GM20000 (cell line): ENCODE measurements around the gene PNO1.

Source experiments
- DNase-seq: peaks from one replicate; pipeline ENCODE4 v3.0.0; 2012; ENCODE audit warnings: low spot score
- CTCF ChIP-seq: IDR thresholded peaks from 2 replicates; pipeline ENCODE4 v1.5.1; 2012; ENCODE audit warnings: mild to moderate bottlenecking, control low read depth; ENCODE audit errors: extremely low read depth, missing control alignments

Gene PNO1

GRCh38 chr2:68195096-68195495 lies 37.4 kb downstream of the PNO1 start:
- DNase-seq = no peak
- no peak for TF ChIP-seq CTCF

GRCh38 chr2:68196120-68196716 lies 38.5 kb downstream of the PNO1 start:
- TF ChIP-seq CTCF = peak; percentile 18
- no peak for DNase-seq

GRCh38 chr2:68200157-68200787 lies 42.6 kb downstream of the PNO1 start:
- no peak for TF ChIP-seq CTCF
- DNase-seq = no peak

GRCh38 chr2:68203587-68203986 lies 45.9 kb downstream of the PNO1 start:
- DNase-seq = peak; percentile 58
- TF ChIP-seq CTCF = no peak

GRCh38 chr2:68206793-68207192 lies 49.1 kb downstream of the PNO1 start:
- DNase-seq = no peak

GRCh38 chr2:68214381-68214780 lies 56.7 kb downstream of the PNO1 start:
- no peak for TF ChIP-seq CTCF
- no peak for DNase-seq

More at GRCh38 chr2:68206793-68207192, 49.1 kb downstream of the PNO1 start:
- no peak for TF ChIP-seq CTCF

GRCh38 chr2:68216454-68217310 lies 59.0 kb downstream of the PNO1 start:
- TF ChIP-seq CTCF = no peak
- DNase-seq = no peak
